Keratinocyte (primary cell): ENCODE data around the gene USE1.

Experiments used
- CTCF ChIP-seq, 3 experiments: IDR thresholded peaks in 1 of 3; conservative IDR thresholded peaks in 1 of 3; optimal IDR thresholded peaks in 1 of 3; 2 replicates in 2 of 3; 3 replicates in 1 of 3; pipeline versions ENCODE3 to v1.5.1; 2011; ENCODE audit warnings: low read length in 3 of 3, mild to moderate bottlenecking in 3 of 3, moderate library complexity in 2 of 3, control low read depth in 1 of 3, inconsistent platforms in 1 of 3; ENCODE audit not compliant: insufficient read depth in 2 of 3; ENCODE audit errors: extremely low read depth in 1 of 3
- EZH2 ChIP-seq: IDR thresholded peaks from one replicate; pipeline ENCODE4 v1.6.1; 2012; ENCODE audit warnings: inconsistent platforms, mild to moderate bottlenecking, low read length, moderate library complexity

- TF ChIP-seq CTCF (optimal IDR thresholded peaks at IDR 0.05 in 1 of 3, IDR thresholded peaks at IDR 0.05 in 1 of 3, conservative IDR thresholded peaks at IDR 0.05 in 1 of 3; ENCODE audit: extremely low read depth in 1 of 3, insufficient read depth in 2 of 3, low read length in 3 of 3) = no peak
- TF ChIP-seq EZH2 = no peak
Measured at GRCh38 chr19:17197666-17198065, 17.5 kb upstream of the USE1 start.
